ENCODE data around the gene LCK. TPM values are rescaled to one million over a fixed set of nuclear protein-coding genes. Genes with fewer than 3 reads are reported as not detected.

The LCK gene
- total RNA-seq, 4 donors from 2014 or later, result 1.1 to 6.9 (median 2.0) TPM

DNA sequence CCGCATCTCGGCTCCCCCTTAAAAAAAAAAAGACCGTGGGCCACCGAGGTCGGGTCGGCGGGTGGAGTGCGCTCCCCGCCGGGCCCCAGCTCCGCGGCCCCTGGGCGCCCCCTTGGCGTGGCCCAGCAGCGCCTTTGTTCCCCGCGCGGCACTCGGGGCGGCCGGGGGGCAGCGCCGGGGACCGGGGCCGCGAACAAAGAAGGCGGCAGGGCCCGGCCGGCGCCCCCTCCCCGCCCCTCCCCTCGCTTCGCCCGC lies 84.4 kb downstream of the LCK start:
- Histone ChIP-seq H3K36me3 (peaks cover 0 to 29% (median 5%) of the 10 kb centered on the region in 3 donors), H3K9me3 (no peaks in the 10 kb centered on the region), H3K4me3 (peak overlapping the region; percentile 60 to 84 (median 68)), H3K27me3 (no peaks in the 10 kb centered on the region), H3K27ac (peak overlapping the region; percentile 25 to 91 (median 86)), H3K4me1 (peaks cover 0 to 44% (median 33%) of the 10 kb centered on the region in 4 donors)
- DNase-seq (ENCODE audit: low spot score in 2 of 2), result no peak
- 0 to 6% methylated on average over 7 to 12 of the region's 34 CpGs for WGBS, 2 donors
- TF ChIP-seq, protein P1, sequence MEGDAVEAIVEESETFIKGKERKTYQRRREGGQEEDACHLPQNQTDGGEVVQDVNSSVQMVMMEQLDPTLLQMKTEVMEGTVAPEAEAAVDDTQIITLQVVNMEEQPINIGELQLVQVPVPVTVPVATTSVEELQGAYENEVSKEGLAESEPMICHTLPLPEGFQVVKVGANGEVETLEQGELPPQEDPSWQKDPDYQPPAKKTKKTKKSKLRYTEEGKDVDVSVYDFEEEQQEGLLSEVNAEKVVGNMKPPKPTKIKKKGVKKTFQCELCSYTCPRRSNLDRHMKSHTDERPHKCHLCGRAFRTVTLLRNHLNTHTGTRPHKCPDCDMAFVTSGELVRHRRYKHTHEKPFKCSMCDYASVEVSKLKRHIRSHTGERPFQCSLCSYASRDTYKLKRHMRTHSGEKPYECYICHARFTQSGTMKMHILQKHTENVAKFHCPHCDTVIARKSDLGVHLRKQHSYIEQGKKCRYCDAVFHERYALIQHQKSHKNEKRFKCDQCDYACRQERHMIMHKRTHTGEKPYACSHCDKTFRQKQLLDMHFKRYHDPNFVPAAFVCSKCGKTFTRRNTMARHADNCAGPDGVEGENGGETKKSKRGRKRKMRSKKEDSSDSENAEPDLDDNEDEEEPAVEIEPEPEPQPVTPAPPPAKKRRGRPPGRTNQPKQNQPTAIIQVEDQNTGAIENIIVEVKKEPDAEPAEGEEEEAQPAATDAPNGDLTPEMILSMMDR (IDR thresholded peaks at IDR 0.05), result no peak
- TF ChIP-seq POLR2A (IDR thresholded peaks at IDR 0.05) (no peak), EP300 (IDR thresholded peaks at IDR 0.05) (no peak)

Small RNAs within 50 kb of the gene (small RNA-seq; reads per million reads assigned to genes)
- gene RF00017 (not detected), gene RF00019 (not detected)

Other genes starting within 250 kb of the LCK start
- gene KHDRBS1, start 237.4 kb upstream of the LCK start, total RNA-seq, result 10 to 100 TPM; 61.5 to 92.6 (median 78.6) TPM
- gene TMEM39B, start 178.3 kb upstream of the LCK start, total RNA-seq, result 10 to 100 TPM in 2 of 4 donors, 1 to 10 TPM in 2; 3.7 to 13.2 (median 7.3) TPM
- gene KPNA6, start 143.2 kb upstream of the LCK start, total RNA-seq, result 10 to 100 TPM; 30.3 to 39.3 (median 33.5) TPM
- 10 to 100 TPM; 41.4 to 52.0 (median 49.5) TPM for gene TXLNA, start 71.6 kb upstream of the LCK start, total RNA-seq
- 10 to 100 TPM in 1 of 4 donors, 1 to 10 TPM in 3; 2.7 to 12.0 (median 6.2) TPM for gene CCDC28B, start 50.7 kb upstream of the LCK start, total RNA-seq
- gene IQCC, start 45.6 kb upstream of the LCK start, total RNA-seq, result 1 to 10 TPM; 2.4 to 4.7 (median 3.7) TPM
- gene DCDC2B, start 42.2 kb upstream of the LCK start, total RNA-seq, result not detected
- 10 to 100 TPM; 22.5 to 29.0 (median 26.3) TPM for gene TMEM234, start 28.9 kb upstream of the LCK start, total RNA-seq
- gene EIF3I, start 28.9 kb upstream of the LCK start, total RNA-seq, result 100 to 1,000 TPM; 121 to 172 (median 152) TPM
- gene FAM167B, start 4.0 kb upstream of the LCK start, total RNA-seq, result 1 to 10 TPM; 1.4 to 5.4 (median 3.5) TPM
- gene HDAC1, start 40.8 kb downstream of the LCK start, total RNA-seq, result 10 to 100 TPM; 40.4 to 51.6 (median 47.1) TPM
- 10 to 100 TPM; 42.4 to 61.2 (median 45.0) TPM for gene MARCKSL1, start 85.0 kb downstream of the LCK start, total RNA-seq
- gene FAM229A, start 111.2 kb downstream of the LCK start, total RNA-seq, result 10 to 100 TPM in 3 of 4 donors, 1 to 10 TPM in 1; 9.4 to 23.5 (median 16.3) TPM
- 1 to 10 TPM in 3 of 4 donors, under 1 TPM in 1; 0.44 to 1.5 (median 1.2) TPM for gene TSSK3, start 111.3 kb downstream of the LCK start, total RNA-seq
- gene BSDC1, start 143.2 kb downstream of the LCK start, total RNA-seq, result 10 to 100 TPM; 60.6 to 88.7 (median 83.8) TPM
- gene ZBTB8B, start 213.8 kb downstream of the LCK start, total RNA-seq, result under 1 TPM in 1 of 4 donors, not detected in 3; 0.21 TPM